GM12878 (cell line): ENCODE data around the gene FN1. TPM values are rescaled to one million over a fixed set of nuclear protein-coding genes. Genes with fewer than 3 reads are reported as not detected.

ENCODE experiments used
- ATAC-seq: fragments of 200-7000 bp; cut with Tn5 transposase; 3 replicates; pipeline ENCODE4 v1.9.1; 2020; ENCODE audit warnings: mild to moderate bottlenecking, moderate library complexity
- BruUV-seq: library from RNA; stranded (reverse); fragments of 400-500 nt; replicated peaks from 2 replicates; lab custom pipeline; 2021; lab: Mats Ljungman, UMichigan
- CTCF ChIA-PET: fragments of 300-600 bp; sonication (Branson Sonifier 250); formaldehyde crosslinking; extraction: SDS; loops from one replicate; lab custom pipeline; 2021; ENCODE audit warnings: inconsistent platforms; lab: Yijun Ruan, JAX
- POLR2A ChIA-PET: fragments of 350-600 bp; formaldehyde crosslinking; extraction: SDS; loops from one replicate; lab custom pipeline; 2021; ENCODE audit warnings: inconsistent platforms; lab: Charles Lee
- RAD21 ChIA-PET: fragments of 300-600 bp; sonication (Branson Sonifier 250); formaldehyde crosslinking; loops from one replicate; lab custom pipeline; 2023; ENCODE audit warnings: antibody characterized with exemption; ENCODE audit not compliant: unreplicated experiment; lab: Charles Lee
- SMC1A ChIA-PET: fragments of 300-600 bp; sonication (Branson Sonifier 250); formaldehyde crosslinking; loops from one replicate; lab custom pipeline; 2023; ENCODE audit not compliant: unreplicated experiment, uncharacterized antibody; lab: Charles Lee
- DNase-seq: peaks from one replicate; pipeline ENCODE4 v3.0.0-alpha.2; 2011; ENCODE audit warnings: low read depth, low spot score
- FAIRE-seq: peaks from 3 replicates; lab custom pipeline; 2011; peaks lifted over from hg19 to GRCh38; lab: Jason Lieb, UNC
- H2AFZ ChIP-seq: 2 replicates; pipeline ENCODE4 v1.6.0; 2011; ENCODE audit warnings: low read depth, low read length, control low read depth; ENCODE audit not compliant: control insufficient read depth
- H3K27ac ChIP-seq: 2 replicates; pipeline ENCODE4 v1.5.1; 2011; ENCODE audit warnings: control low read depth; ENCODE audit not compliant: control insufficient read depth, insufficient read depth
- H3K27me3 ChIP-seq, 2 experiments: replicated peaks in 1 of 2; 2 replicates each; pipeline versions ENCODE4 v1.6.0 to v1.6.1; 2011; ENCODE audit warnings: low read length in 1 of 2; ENCODE audit not compliant: control insufficient read depth in 2 of 2, insufficient read depth in 2 of 2
- H3K36me3 ChIP-seq, 2 experiments: 2 replicates each; pipeline ENCODE4 v1.5.1; 2011; ENCODE audit warnings: low read length in 1 of 2; ENCODE audit not compliant: control insufficient read depth in 2 of 2, insufficient read depth in 2 of 2
- H3K4me1 ChIP-seq: 2 replicates; pipeline ENCODE4 v1.6.1; 2011; ENCODE audit warnings: mild to moderate bottlenecking, low read length, moderate library complexity, mixed read lengths; ENCODE audit not compliant: control insufficient read depth, insufficient read depth
- H3K4me2 ChIP-seq: 2 replicates; pipeline ENCODE4 v1.6.0; 2011; ENCODE audit warnings: control low read depth; ENCODE audit not compliant: control insufficient read depth, insufficient read depth
- H3K4me3 ChIP-seq: fragments of 200-600 bp; sonication (generic); 2 replicates; pipeline ENCODE4 v1.5.1; 2016
- H3K79me2 ChIP-seq: 2 replicates; pipeline ENCODE4 v1.6.0; 2011; ENCODE audit warnings: low read length; ENCODE audit not compliant: control insufficient read depth, insufficient read depth
- H3K9ac ChIP-seq: 2 replicates; pipeline ENCODE4 v1.8.0; 2011; ENCODE audit warnings: low read length, control low read depth, mixed read lengths; ENCODE audit not compliant: control insufficient read depth, insufficient read depth
- H3K9me3 ChIP-seq: replicated peaks from 3 replicates; pipeline ENCODE4 v1.5.1; 2011; ENCODE audit warnings: mild to moderate bottlenecking, low read length; ENCODE audit not compliant: control insufficient read depth, insufficient read depth
- H4K20me1 ChIP-seq: 2 replicates; pipeline ENCODE4 v1.6.0; 2011; ENCODE audit not compliant: control insufficient read depth, insufficient read depth
- HDAC6 ChIP-seq: fragments of 200-600 bp; sonication (generic); IDR thresholded peaks from one replicate; pipeline ENCODE4 v1.8.0; 2017; ENCODE audit warnings: antibody characterized with exemption; ENCODE audit not compliant: unreplicated experiment
- NR2C1 ChIP-seq: fragments of 450-650 bp; IDR thresholded peaks from 2 replicates; pipeline ENCODE4 v1.6.1; 2017; ENCODE audit warnings: antibody characterized with exemption, mild to moderate bottlenecking, moderate library complexity
- POLR2A ChIP-seq: IDR thresholded peaks from 2 replicates; pipeline ENCODE4 v1.6.1; 2011; ENCODE audit warnings: low read depth, mild to moderate bottlenecking, low read length
- SMC3 ChIP-seq: IDR thresholded peaks from 2 replicates; pipeline ENCODE4 v1.6.1; 2011; ENCODE audit warnings: low read length, improper control_type of control experiment, borderline replicate concordance
- SP1 ChIP-seq: IDR thresholded peaks from one replicate; pipeline ENCODE4 v1.6.1; 2011; ENCODE audit warnings: low read depth, low read length
- SREBF2 ChIP-seq: IDR thresholded peaks from 2 replicates; pipeline ENCODE4 v1.6.1; 2012; ENCODE audit warnings: mild to moderate bottlenecking, low read length
- SRF ChIP-seq, 2 experiments: IDR thresholded peaks; 2 replicates each; pipeline ENCODE4 v1.6.1; 2011; ENCODE audit warnings: low read depth in 2 of 2, low read length in 2 of 2, mild to moderate bottlenecking in 1 of 2, moderate library complexity in 1 of 2
- TCF7 ChIP-seq: IDR thresholded peaks from 2 replicates; pipeline ENCODE4 v1.6.1; 2014; ENCODE audit warnings: antibody characterized with exemption, borderline replicate concordance
- ZSCAN29 ChIP-seq: fragments of 450-650 bp; IDR thresholded peaks from 2 replicates; pipeline ENCODE4 v1.6.1; 2017; ENCODE audit warnings: mild to moderate bottlenecking, moderate library complexity
- WGBS: methylation state at CpG from one replicate; pipeline ENCODE4 v1.1.6; 2016; ENCODE audit warnings: low lambda C conversion rate; ENCODE audit not compliant: insufficient replicate concordance, insufficient coverage; ENCODE audit errors: missing lambda C conversion rate; 5-methylcytosine and 5-hydroxymethylcytosine counted together
- in situ Hi-C: fragments of 300-500 bp; cut with MboI; formaldehyde crosslinking; loops from 9 replicates; pipeline ENCODE4 v1.14.3; 2018; ENCODE audit warnings: mixed read lengths
- intact Hi-C: fragments of 100-400 bp; cut with micrococcal nuclease; formaldehyde crosslinking; loops from one replicate; pipeline ENCODE4 v1.14.2; 2022; ENCODE audit not compliant: unreplicated experiment
- polyA plus RNA-seq, 11 experiments: library from polyadenylated mRNA; depleted of rRNA in 4 of 11; unstranded in 6 of 11; stranded (reverse) in 5 of 11; fragments of >200 nt; fragmentation: Nextera tagmentation in 4 of 11; fragmentation: Illumina TruSeq in 1 of 11; extraction: Ambion mirVana in 4 of 11; extraction: Trizol in 1 of 11; gene quantifications; 1 replicate in 1 of 11; 2 replicates in 10 of 11; pipeline versions ENCODE4 v1.2.1 to v1.2.3, GENCODE V29; 2011 to 2016; ENCODE audit warnings: inconsistent platforms in 2 of 11, missing spikeins in 2 of 11, low read depth in 1 of 11
- total RNA-seq, 4 experiments: library from RNA; depleted of rRNA in 3 of 4; stranded (reverse); fragments of >200 nt in 3 of 4; fragmentation: Illumina TruSeq in 1 of 4; extraction: Trizol in 1 of 4; gene quantifications; 2 replicates each; pipeline versions ENCODE4 v1.2.1 to v1.2.3, GENCODE V29; 2013 to 2021
- TF ChIP-seq, protein P1 (sequence below): IDR thresholded peaks from 2 replicates; pipeline ENCODE4 v1.6.1; 2012; ENCODE audit warnings: low read length, inconsistent platforms

FN1 gene
- total and polyA plus RNA-seq, 10 of the 15 experiments (the other 5 are each of a cell fraction or from before 2014, with no cell fraction given), result 0.60 to 9.4 (median 1.5) TPM

GRCh38 chr2:215366440-215367032 is 69.3 kb downstream of the FN1 start:
- ChIA-PET CTCF (no interaction called here), POLR2A (interaction anchor here (1.3 kb wide), 1 partner anchor 42 kb away, joined by 3 read pairs; no protein-coding TSS in a partner anchor), SMC1A (interaction anchor here (0.6 to 1.6 kb wide), 2 partner anchors 13 to 462 kb away, joined by 3 read pairs; no protein-coding TSS in a partner anchor), RAD21 (interaction anchor here (0.7 kb wide), 1 partner anchor 636 kb away, joined by 4 read pairs; no protein-coding TSS in a partner anchor)
- in situ Hi-C loops, result no loop called here
- 0 out of 2 replicates have a peak, but pooled peaks cover 3% of the 10 kb centered on the region for H3K4me1 ChIP-seq
- WGBS, result 100% methylated on average over 4 of the region's 4 CpGs
- DNase-seq (no peak), FAIRE-seq (no peak), ATAC-seq (no peak)
- no peak overlapping the region for H3K4me3 ChIP-seq
- no peak overlapping the region for H3K27ac ChIP-seq
- no TSS peak for BruUV-seq
- no peaks in the 10 kb centered on the region for H3K27me3 ChIP-seq
- no peak overlapping the region for H3K9ac ChIP-seq
- intact Hi-C loops, result no loop called here
- TF ChIP-seq SP1, result no peak
- no peak for TF ChIP-seq SREBF2
- TF ChIP-seq TCF7, result no peak
- TF ChIP-seq HDAC6, result no peak
- TF ChIP-seq SRF (IDR thresholded peaks at IDR 0.05; ENCODE audit: low read depth in 2 of 2, low read length in 2 of 2), result no peak
- no peak for TF ChIP-seq NR2C1
- TF ChIP-seq, protein P1, sequence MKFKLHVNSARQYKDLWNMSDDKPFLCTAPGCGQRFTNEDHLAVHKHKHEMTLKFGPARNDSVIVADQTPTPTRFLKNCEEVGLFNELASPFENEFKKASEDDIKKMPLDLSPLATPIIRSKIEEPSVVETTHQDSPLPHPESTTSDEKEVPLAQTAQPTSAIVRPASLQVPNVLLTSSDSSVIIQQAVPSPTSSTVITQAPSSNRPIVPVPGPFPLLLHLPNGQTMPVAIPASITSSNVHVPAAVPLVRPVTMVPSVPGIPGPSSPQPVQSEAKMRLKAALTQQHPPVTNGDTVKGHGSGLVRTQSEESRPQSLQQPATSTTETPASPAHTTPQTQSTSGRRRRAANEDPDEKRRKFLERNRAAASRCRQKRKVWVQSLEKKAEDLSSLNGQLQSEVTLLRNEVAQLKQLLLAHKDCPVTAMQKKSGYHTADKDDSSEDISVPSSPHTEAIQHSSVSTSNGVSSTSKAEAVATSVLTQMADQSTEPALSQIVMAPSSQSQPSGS, result no peak
- TF ChIP-seq POLR2A, result no peak
- TF ChIP-seq SMC3, result no peak
- TF ChIP-seq ZSCAN29, result no peak
- H3K36me3 ChIP-seq, result peaks cover 0 to 7% of the 10 kb centered on the region in 2 experiments; a peak in 3 of 4 replicates
- no peaks in the 10 kb centered on the region for H3K9me3 ChIP-seq
- no peak overlapping the region for H3K4me2 ChIP-seq
- no peaks in the 10 kb centered on the region for H3K79me2 ChIP-seq
- H2AFZ ChIP-seq, result no peak overlapping the region
- no peaks in the 10 kb centered on the region for H4K20me1 ChIP-seq
